Spleen (tissue), 13 donors: ENCODE measurements around the gene MIS12. TPM values are rescaled to one million over a fixed set of nuclear protein-coding genes. Genes with fewer than 3 reads are reported as not detected.

Experiments used
- DNase-seq: peaks from one replicate; pipeline ENCODE4 v3.0.0-alpha.2; 2020
- H3K27ac ChIP-seq, 8 donors: fragments of 200-600 bp; sonication (generic) in 7 of 8; 1 replicate in 4 of 8; 2 replicates in 4 of 8; pipeline versions ENCODE4 v1.5.0 to v1.8.0; 2016 to 2021; ENCODE audit warnings: inconsistent platforms in 4 of 8, mild to moderate bottlenecking in 4 of 8, moderate library complexity in 1 of 8
- H3K27me3 ChIP-seq, 7 donors: fragments of 200-600 bp; sonication (generic) in 6 of 7; replicated peaks in 1 of 7; 1 replicate in 4 of 7; 2 replicates in 3 of 7; pipeline versions ENCODE4 v1.5.0 to v1.8.0; 2016 to 2021; ENCODE audit warnings: inconsistent platforms in 3 of 7, mild to moderate bottlenecking in 1 of 7
- H3K36me3 ChIP-seq, 6 donors: fragments of 200-600 bp; sonication (generic) in 5 of 6; 1 replicate in 4 of 6; 2 replicates in 2 of 6; pipeline versions ENCODE4 v1.5.0 to v1.8.0; 2016 to 2021; ENCODE audit warnings: inconsistent platforms in 2 of 6
- H3K4me1 ChIP-seq, 6 donors: fragments of 200-600 bp; sonication (generic) in 5 of 6; 1 replicate in 3 of 6; 2 replicates in 3 of 6; pipeline versions ENCODE4 v1.5.0 to v1.8.0; 2016 to 2021; ENCODE audit warnings: inconsistent platforms in 3 of 6
- H3K4me3 ChIP-seq, 8 donors: fragments of 200-600 bp; sonication (generic) in 7 of 8; 1 replicate in 4 of 8; 2 replicates in 4 of 8; pipeline versions ENCODE4 v1.5.0 to v1.8.0; 2016 to 2021; ENCODE audit warnings: inconsistent platforms in 4 of 8, mild to moderate bottlenecking in 4 of 8, moderate library complexity in 2 of 8
- H3K9me3 ChIP-seq, 8 donors: fragments of 200-600 bp; sonication (generic) in 7 of 8; 1 replicate in 4 of 8; 2 replicates in 4 of 8; pipeline versions ENCODE4 v1.5.0 to v1.8.0; 2016 to 2021; ENCODE audit warnings: inconsistent platforms in 4 of 8
- POLR2A ChIP-seq, 3 donors: fragments of 450-650 bp; IDR thresholded peaks; one replicate each; pipeline ENCODE4 v1.5.1; 2017; ENCODE audit warnings: antibody characterized with exemption in 3 of 3, mild to moderate bottlenecking in 1 of 3
- POLR2AphosphoS5 ChIP-seq, 3 donors: sonication (generic); formaldehyde crosslinking; IDR thresholded peaks; one replicate each; pipeline ENCODE4 v1.5.1; 2017; ENCODE audit warnings: antibody characterized with exemption in 3 of 3
- WGBS, 5 donors: extraction: QIAGEN DNeasy Blood & Tissue Kit in 3 of 5; methylation state at CpG; one replicate each; pipeline versions ENCODE4 v1.1.5 to v1.1.7; 2013 to 2018; 5-methylcytosine and 5-hydroxymethylcytosine counted together
- intact Hi-C: fragments of 100-400 bp; cut with DNase I; formaldehyde crosslinking; loops from one replicate; pipeline ENCODE4 v1.15.0; 2023; ENCODE audit warnings: low total_unique reads
- long read RNA-seq, 2 donors: transcript quantifications; one replicate each; lab custom pipeline, GENCODE V29; 2026
- polyA plus RNA-seq, 3 donors: library from polyadenylated mRNA; stranded (reverse); fragments of 200-250 nt; gene quantifications; one replicate each; pipeline ENCODE4 v1.2.1, GENCODE V29; 2013
- total RNA-seq, 7 donors: library from RNA; depleted of rRNA in 3 of 7; stranded (reverse); fragments of >200 nt in 3 of 7; fragmentation: NEBNext Ultra II Directional in 4 of 7; extraction: Animal tissue kit (Norgen Biotek cat#: 25700) in 4 of 7; gene quantifications; one replicate each; pipeline versions ENCODE4 v1.1.0 to v1.2.1, GENCODE V29; 2016 to 2021
- TF ChIP-seq, protein P1 (sequence below), 11 experiments: fragments of 200-600 bp in 7 of 11; fragments of 450-650 bp in 4 of 11; sonication (generic) in 4 of 11; IDR thresholded peaks in 8 of 11; conservative IDR thresholded peaks in 3 of 11; 1 replicate in 7 of 11; 2 replicates in 4 of 11; pipeline versions ENCODE4 v1.4.0 to v1.8.0; 2016 to 2021; ENCODE audit warnings: antibody characterized with exemption in 11 of 11, inconsistent platforms in 4 of 11, mild to moderate bottlenecking in 1 of 11
- donor health status: healthy with polysubstance abuse.
- donor health status: DM: no; HTN: no; CAD: no; lungs with moderate emphysema.
- donor health status: DM: no; HTN: no; CAD: no.
- donor health status: Bipolar disorder and iron deficiency.
- donor health status: healthy.
- donor health status: DM: no; HTN: no; CAD: no.
- donor health status: DM: yes; HTN: yes; CAD: no.

The MIS12 gene
- total RNA-seq (10 to 100 TPM; 19.0 to 46.3 (median 21.8) TPM), polyA plus RNA-seq (10 to 100 TPM; 15.5 to 19.3 (median 16.3) TPM)
- long read RNA-seq, donor 1, transcript MIS12-202 (2 exons, 2,204 nt) = major isoform, 5 of 8 reads
- long read RNA-seq, donor 1, partial matches to known transcripts = 0 of 8 reads
- long read RNA-seq, donor 1, other reads (novel, unspliced or antisense) = 0 of 8 reads
- long read RNA-seq, donor 2, partial matches to known transcripts = 0 of 5 reads
- long read RNA-seq, donor 2, other reads (novel, unspliced or antisense) = 0 of 5 reads

GRCh38 chr17:5486206-5487124, at the start of gene MIS12:
TSS of gene MIS12 (plus strand) at chr17:5486566. CDS start at chr17:5488863, 2,297 bp downstream.
- Histone ChIP-seq H3K36me3 (peaks cover 3 to 66% (median 57%) of the 10 kb centered on the region in 6 donors), H3K27ac (peak within 1 kb of the TSS; percentile 93 to 100 (median 99)), H3K27me3 (no peaks in the 10 kb centered on the region), H3K4me1 (peaks cover 21 to 70% (median 47%) of the 10 kb centered on the region in 6 donors), H3K4me3 (peak within 1 kb of the TSS; percentile 85 to 97 (median 93)), H3K9me3 (no peaks in the 10 kb centered on the region)
- DNase-seq = peak; percentile 98
- intact Hi-C loops = no loop called here
- 0 to 1% (median 0%) methylated on average over 36 to 77 of the region's 77 CpGs for WGBS, 5 donors
- TF ChIP-seq, protein P1, sequence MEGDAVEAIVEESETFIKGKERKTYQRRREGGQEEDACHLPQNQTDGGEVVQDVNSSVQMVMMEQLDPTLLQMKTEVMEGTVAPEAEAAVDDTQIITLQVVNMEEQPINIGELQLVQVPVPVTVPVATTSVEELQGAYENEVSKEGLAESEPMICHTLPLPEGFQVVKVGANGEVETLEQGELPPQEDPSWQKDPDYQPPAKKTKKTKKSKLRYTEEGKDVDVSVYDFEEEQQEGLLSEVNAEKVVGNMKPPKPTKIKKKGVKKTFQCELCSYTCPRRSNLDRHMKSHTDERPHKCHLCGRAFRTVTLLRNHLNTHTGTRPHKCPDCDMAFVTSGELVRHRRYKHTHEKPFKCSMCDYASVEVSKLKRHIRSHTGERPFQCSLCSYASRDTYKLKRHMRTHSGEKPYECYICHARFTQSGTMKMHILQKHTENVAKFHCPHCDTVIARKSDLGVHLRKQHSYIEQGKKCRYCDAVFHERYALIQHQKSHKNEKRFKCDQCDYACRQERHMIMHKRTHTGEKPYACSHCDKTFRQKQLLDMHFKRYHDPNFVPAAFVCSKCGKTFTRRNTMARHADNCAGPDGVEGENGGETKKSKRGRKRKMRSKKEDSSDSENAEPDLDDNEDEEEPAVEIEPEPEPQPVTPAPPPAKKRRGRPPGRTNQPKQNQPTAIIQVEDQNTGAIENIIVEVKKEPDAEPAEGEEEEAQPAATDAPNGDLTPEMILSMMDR (IDR thresholded peaks at IDR 0.05 in 8 of 11, conservative IDR thresholded peaks at IDR 0.05 in 3 of 11) = peak in 2 of 11 experiments; percentile 1 to 24
- TF ChIP-seq POLR2A (IDR thresholded peaks at IDR 0.05) (peak in 1 of 3 donors; percentile 61), POLR2AphosphoS5 (IDR thresholded peaks at IDR 0.05) (peak; percentile 93 to 96 (median 94))

DNA sequence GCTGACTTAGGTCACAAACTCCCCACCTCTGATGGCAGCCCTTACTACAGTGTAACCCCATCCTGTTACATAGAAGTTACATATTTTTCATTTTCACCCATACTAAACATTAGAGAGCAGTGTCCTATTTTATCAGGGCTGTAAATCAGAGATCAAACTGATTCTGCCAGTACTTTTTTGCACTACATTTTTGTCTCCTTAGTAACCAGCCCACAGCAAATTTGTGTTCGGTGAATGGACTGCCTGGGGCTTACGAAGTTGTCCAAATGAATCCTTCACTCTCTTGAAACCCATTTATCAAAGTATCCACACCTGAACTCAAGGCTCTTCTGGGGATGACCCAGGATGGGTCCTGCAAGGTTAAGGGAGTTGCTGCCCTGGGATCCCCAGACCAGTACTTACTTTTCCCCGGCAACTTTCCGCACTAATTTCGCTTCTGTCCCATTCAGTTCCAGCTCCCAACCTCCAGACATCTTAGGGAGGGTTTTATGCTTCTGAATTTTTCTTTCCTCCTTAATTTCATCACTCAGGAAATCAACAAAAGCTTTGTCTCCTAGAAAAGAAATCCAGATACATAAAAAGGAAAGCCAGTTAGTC, 48.5 kb upstream of the MIS12 start:
- H3K27me3 ChIP-seq = no peaks in the 10 kb centered on the region
- H3K27ac ChIP-seq = peak overlapping the region in 3 of 8 donors; percentile 81 to 88 (median 84)
- TF ChIP-seq POLR2AphosphoS5 (IDR thresholded peaks at IDR 0.05) = no peak
- TF ChIP-seq POLR2A (IDR thresholded peaks at IDR 0.05) = no peak
- TF ChIP-seq, protein P1 (IDR thresholded peaks at IDR 0.05 in 8 of 11, conservative IDR thresholded peaks at IDR 0.05 in 3 of 11) = no peak
- 65 to 76% (median 70%) methylated on average over 5 of the region's 5 CpGs for WGBS, 5 donors
- peaks cover 0 to 71% (median 39%) of the 10 kb centered on the region in 6 donors for H3K36me3 ChIP-seq
- H3K9me3 ChIP-seq = no peaks in the 10 kb centered on the region
- H3K4me3 ChIP-seq = peak overlapping the region; percentile 87 to 100 (median 94)
- no peak for DNase-seq
- intact Hi-C loops = loop anchor here (10.0 kb wide), 1 partner anchor 183 kb away; no protein-coding TSS in a partner anchor
- H3K4me1 ChIP-seq = peaks cover 21 to 47% (median 36%) of the 10 kb centered on the region in 6 donors

DNA sequence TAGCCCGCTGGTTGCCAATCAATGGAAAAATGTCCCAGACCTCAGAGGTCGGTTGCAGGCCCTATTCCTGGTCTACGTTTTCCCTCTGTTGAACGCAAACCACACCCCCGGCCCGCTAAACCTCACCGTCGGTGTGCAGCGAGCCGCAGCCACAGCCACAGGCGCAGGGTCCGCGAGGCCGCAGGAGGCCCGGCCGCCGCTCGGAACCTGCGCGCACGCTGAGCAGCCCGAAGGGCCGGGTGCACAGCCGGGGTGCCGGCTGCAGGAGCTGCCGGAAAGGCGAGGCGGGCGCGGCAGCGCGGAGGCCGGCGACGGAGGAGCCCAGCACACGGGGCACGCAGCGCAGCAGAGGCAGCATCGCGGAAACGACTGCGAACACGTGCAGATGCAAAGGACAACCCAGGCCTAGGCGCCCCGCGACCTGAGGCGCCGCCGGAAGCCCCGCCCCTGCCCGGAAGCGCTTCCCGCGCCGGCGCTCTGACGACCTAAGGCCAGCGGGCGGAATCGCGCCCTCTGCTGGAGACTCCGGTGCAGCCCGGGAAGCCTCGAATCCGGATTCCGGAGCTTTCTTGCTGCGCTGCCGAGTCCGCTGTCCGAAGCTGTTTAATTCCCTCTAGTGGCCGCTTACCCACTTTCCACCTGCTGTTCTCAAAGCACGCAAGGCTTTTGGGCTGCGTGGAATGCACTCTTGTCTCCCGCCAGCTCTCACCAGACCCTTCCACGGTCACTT, 47.5 kb upstream of the MIS12 start, which contains the start of gene C1QBP:
Gene C1QBP (minus strand): TSS at position 440 of the 730 bp plus-strand sequence. CDS start 82 bp downstream, at position 358.
- DNase-seq = peak; percentile 97
- no peaks in the 10 kb centered on the region for H3K27me3 ChIP-seq
- intact Hi-C loops = loop anchor here (10.0 kb wide), 1 partner anchor 184 kb away; no protein-coding TSS in a partner anchor
- H3K27ac ChIP-seq = peak within 1 kb of the TSS; percentile 78 to 89 (median 84)
- peaks cover 0 to 71% (median 35%) of the 10 kb centered on the region in 6 donors for H3K36me3 ChIP-seq
- peaks cover 21 to 47% (median 36%) of the 10 kb centered on the region in 6 donors for H3K4me1 ChIP-seq
- peak within 1 kb of the TSS; percentile 87 to 100 (median 94) for H3K4me3 ChIP-seq
- 0 to 1% (median 0%) methylated on average over 16 to 75 of the region's 75 CpGs for WGBS, 5 donors
- TF ChIP-seq POLR2A (IDR thresholded peaks at IDR 0.05) (peak in 1 of 3 donors; percentile 17), POLR2AphosphoS5 (IDR thresholded peaks at IDR 0.05) (peak; percentile 81 to 94 (median 90))
- TF ChIP-seq, protein P1 (IDR thresholded peaks at IDR 0.05 in 8 of 11, conservative IDR thresholded peaks at IDR 0.05 in 3 of 11) = peak; percentile 97 to 100 (median 99)
- H3K9me3 ChIP-seq = no peaks in the 10 kb centered on the region
